DOHH2 (cell line): ENCODE measurements around the gene KIAA0930.

Source experiments
- H3F3A ChIP-seq: fragments of 200-600 bp; sonication (generic), shearing (Covaris generic); 2 replicates; pipeline ENCODE4 v1.6.0; 2016; ENCODE audit warnings: antibody characterized with exemption, mild to moderate bottlenecking; ENCODE audit not compliant: control insufficient read depth, insufficient read depth
- H3K27ac ChIP-seq: fragments of 200-600 bp; sonication (generic); 2 replicates; pipeline ENCODE4 v1.5.1; 2014; ENCODE audit warnings: low read depth, mild to moderate bottlenecking, low read length, moderate library complexity
- H3K27me3 ChIP-seq: fragments of 200-600 bp; sonication (generic); 2 replicates; pipeline ENCODE4 v1.6.1; 2014; ENCODE audit warnings: mild to moderate bottlenecking, low read length, mixed read lengths; ENCODE audit not compliant: control insufficient read depth
- H3K36me3 ChIP-seq: fragments of 200-600 bp; sonication (generic); 2 replicates; pipeline ENCODE4 v1.6.1; 2014; ENCODE audit warnings: mild to moderate bottlenecking, low read length, moderate library complexity, mixed read lengths; ENCODE audit not compliant: control insufficient read depth
- H3K4me1 ChIP-seq: fragments of 200-600 bp; sonication (generic); 2 replicates; pipeline ENCODE4 v1.6.1; 2014; ENCODE audit warnings: mild to moderate bottlenecking, low read length, mixed read lengths; ENCODE audit not compliant: control insufficient read depth
- H3K4me2 ChIP-seq: fragments of 200-600 bp; sonication (generic); 2 replicates; pipeline ENCODE4 v1.6.0; 2014; ENCODE audit warnings: mild to moderate bottlenecking, low read length, moderate library complexity
- H3K4me3 ChIP-seq: fragments of 200-600 bp; sonication (generic); 2 replicates; pipeline ENCODE4 v1.5.1; 2014; ENCODE audit warnings: mild to moderate bottlenecking, low read length, mixed read lengths
- H3K79me2 ChIP-seq: fragments of 200-600 bp; sonication (generic); 2 replicates; pipeline ENCODE4 v1.6.1; 2014; ENCODE audit warnings: mild to moderate bottlenecking, low read length, mixed read lengths; ENCODE audit not compliant: control insufficient read depth
- H3K9me2 ChIP-seq: fragments of 200-600 bp; sonication (generic); replicated peaks from 2 replicates; pipeline ENCODE4 v1.6.1; 2014; ENCODE audit warnings: mild to moderate bottlenecking, low read length, mixed read lengths; ENCODE audit not compliant: control insufficient read depth
- H3K9me3 ChIP-seq: fragments of 200-600 bp; sonication (generic); 2 replicates; pipeline ENCODE4 v1.6.1; 2014; ENCODE audit warnings: antibody characterized with exemption, low read length, mixed read lengths; ENCODE audit not compliant: control insufficient read depth, insufficient read depth
- H4K20me1 ChIP-seq: fragments of 200-600 bp; sonication (generic); 2 replicates; pipeline ENCODE4 v1.6.0; 2014; ENCODE audit warnings: low read depth, mild to moderate bottlenecking, antibody characterized with exemption, low read length, moderate library complexity; ENCODE audit not compliant: control insufficient read depth, insufficient read depth
- EZH2phosphoT487 ChIP-seq: fragments of 200-600 bp; sonication (generic); IDR thresholded peaks from 2 replicates; pipeline ENCODE4 v1.6.1; 2017; ENCODE audit warnings: borderline replicate concordance, mild to moderate bottlenecking, antibody characterized with exemption, low read length, moderate library complexity, mixed read lengths
- TF ChIP-seq, protein P1 (sequence below): fragments of 200-600 bp; sonication (generic); IDR thresholded peaks from one replicate; pipeline ENCODE4 v1.5.1; 2014; ENCODE audit warnings: antibody characterized with exemption, mild to moderate bottlenecking, low read depth, low read length; ENCODE audit not compliant: poor library complexity, severe bottlenecking

KIAA0930 gene

GRCh38 chr22:45239681-45240051, 1.0 kb downstream of the KIAA0930 start:
- peaks cover 22% of the 10 kb centered on the region for H4K20me1 ChIP-seq
- no peaks in the 10 kb centered on the region for H3K27me3 ChIP-seq
- H3K4me2 ChIP-seq, result peak overlapping the region; percentile 97
- H3K4me3 ChIP-seq, result peak overlapping the region; percentile 80
- no peaks in the 10 kb centered on the region for H3K9me2 ChIP-seq
- TF ChIP-seq, protein P1, sequence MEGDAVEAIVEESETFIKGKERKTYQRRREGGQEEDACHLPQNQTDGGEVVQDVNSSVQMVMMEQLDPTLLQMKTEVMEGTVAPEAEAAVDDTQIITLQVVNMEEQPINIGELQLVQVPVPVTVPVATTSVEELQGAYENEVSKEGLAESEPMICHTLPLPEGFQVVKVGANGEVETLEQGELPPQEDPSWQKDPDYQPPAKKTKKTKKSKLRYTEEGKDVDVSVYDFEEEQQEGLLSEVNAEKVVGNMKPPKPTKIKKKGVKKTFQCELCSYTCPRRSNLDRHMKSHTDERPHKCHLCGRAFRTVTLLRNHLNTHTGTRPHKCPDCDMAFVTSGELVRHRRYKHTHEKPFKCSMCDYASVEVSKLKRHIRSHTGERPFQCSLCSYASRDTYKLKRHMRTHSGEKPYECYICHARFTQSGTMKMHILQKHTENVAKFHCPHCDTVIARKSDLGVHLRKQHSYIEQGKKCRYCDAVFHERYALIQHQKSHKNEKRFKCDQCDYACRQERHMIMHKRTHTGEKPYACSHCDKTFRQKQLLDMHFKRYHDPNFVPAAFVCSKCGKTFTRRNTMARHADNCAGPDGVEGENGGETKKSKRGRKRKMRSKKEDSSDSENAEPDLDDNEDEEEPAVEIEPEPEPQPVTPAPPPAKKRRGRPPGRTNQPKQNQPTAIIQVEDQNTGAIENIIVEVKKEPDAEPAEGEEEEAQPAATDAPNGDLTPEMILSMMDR, result no peak
- no peak for TF ChIP-seq EZH2phosphoT487
- H3K4me1 ChIP-seq, result peaks cover 63% of the 10 kb centered on the region
- peaks cover 7% of the 10 kb centered on the region; the same call in 1 of the 2 replicates for H3F3A ChIP-seq
- peaks cover 52% of the 10 kb centered on the region for H3K79me2 ChIP-seq
- H3K27ac ChIP-seq, result peak overlapping the region; percentile 19; the same call in 1 of the 2 replicates
- no peaks in the 10 kb centered on the region for H3K9me3 ChIP-seq
- peaks cover 34% of the 10 kb centered on the region for H3K36me3 ChIP-seq

DNA sequence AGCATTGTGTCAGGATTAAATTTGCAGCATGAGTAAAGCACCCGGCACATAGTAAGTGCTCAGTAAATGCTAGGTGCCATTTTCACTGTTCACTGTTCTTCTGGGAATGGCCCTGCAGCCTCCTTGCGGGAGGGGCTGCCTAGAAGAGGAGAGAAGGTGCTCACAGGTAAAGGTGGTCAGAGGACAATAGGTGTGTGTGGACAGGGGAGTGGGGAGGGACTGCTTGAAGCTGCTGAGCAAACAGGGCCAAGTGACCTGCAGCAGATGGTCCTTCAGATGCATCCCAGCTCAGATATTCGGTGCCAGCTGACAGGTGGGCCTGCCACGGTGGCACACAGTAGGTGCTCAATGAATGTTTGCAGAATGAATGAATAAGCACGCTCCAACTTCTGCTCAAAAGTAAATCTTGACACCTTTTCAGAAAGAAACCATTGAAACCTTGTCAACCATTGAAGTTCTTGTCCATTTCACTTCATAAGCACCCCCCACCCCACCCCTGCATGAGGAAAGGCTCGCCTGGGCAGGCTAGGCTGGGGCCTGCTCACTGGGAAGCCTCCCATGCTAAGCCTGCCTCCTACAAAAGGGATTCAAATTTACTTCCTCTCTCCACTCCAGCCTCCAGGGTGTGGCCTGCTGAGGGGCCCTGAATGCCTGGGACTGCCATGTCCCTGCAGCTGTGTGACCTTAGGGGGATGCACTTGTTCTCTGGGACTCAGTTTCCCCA, 1.6 kb downstream of the KIAA0930 start:
- H3K4me3 ChIP-seq, result peak overlapping the region; percentile 80
- 0 out of 2 replicates have a peak overlapping the region, but pooled peaks have one; percentile 19 for H3K27ac ChIP-seq
- TF ChIP-seq, protein P1, result no peak
- no peak for TF ChIP-seq EZH2phosphoT487
- H4K20me1 ChIP-seq, result peaks cover 22% of the 10 kb centered on the region
- H3K27me3 ChIP-seq, result no peaks in the 10 kb centered on the region
- H3K9me2 ChIP-seq, result no peaks in the 10 kb centered on the region
- H3F3A ChIP-seq, result peaks cover 7% of the 10 kb centered on the region; the same call in 1 of the 2 replicates
- peaks cover 58% of the 10 kb centered on the region for H3K79me2 ChIP-seq
- peaks cover 39% of the 10 kb centered on the region for H3K36me3 ChIP-seq
- H3K4me1 ChIP-seq, result peaks cover 67% of the 10 kb centered on the region
- H3K4me2 ChIP-seq, result peak overlapping the region; percentile 97
- no peaks in the 10 kb centered on the region for H3K9me3 ChIP-seq

DNA sequence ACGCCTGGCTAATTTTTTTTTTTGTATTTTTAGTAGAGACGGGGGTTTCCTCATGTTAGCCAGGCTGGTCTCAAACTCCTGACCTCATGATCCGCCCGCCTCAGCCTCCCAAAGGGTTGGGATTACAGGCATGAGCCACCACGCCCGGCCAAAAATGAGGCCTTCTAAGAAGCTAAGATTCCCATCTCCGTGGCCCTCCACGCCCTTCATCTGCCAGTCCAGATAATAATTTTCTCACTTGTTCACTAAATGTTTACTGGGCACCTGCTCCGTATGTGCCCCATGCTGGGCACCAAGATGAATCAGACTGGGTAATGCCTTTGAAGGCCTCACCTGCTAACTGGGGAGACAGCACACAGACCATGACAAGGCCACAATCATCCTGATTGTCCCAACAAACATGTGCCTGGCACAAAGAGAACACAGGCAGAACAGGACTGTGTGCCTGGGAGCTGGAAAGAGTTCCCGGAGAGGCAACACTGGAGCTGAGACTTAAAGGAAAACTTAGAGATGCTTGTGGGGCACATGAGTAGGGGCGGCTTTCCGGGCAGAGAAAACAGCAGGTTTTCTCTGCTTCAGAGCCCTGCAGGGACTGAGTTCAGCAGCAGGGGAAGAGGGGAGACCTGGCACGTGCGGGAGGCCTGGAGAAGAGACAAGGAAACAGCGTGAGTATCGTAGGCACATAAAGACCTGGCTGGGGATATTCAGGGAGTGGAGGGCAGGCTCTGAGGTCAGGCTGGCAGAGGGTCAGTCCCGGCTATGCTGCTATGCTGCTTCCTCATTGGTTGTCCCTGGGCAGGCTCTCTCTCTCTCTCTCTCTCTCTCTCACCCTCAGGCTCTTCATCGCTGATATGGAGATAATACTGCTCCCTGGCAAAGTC, 2.4 kb downstream of the KIAA0930 start:
- Histone ChIP-seq H3K27me3 (no peaks in the 10 kb centered on the region), H3K4me2 (peak overlapping the region; percentile 97), H3K27ac (no peak overlapping the region), H3K4me1 (peaks cover 67% of the 10 kb centered on the region), H3K9me3 (no peaks in the 10 kb centered on the region), H3K79me2 (peaks cover 66% of the 10 kb centered on the region), H3K4me3 (0 out of 2 replicates have a peak overlapping the region, but pooled peaks have one; percentile 12), H3K9me2 (no peaks in the 10 kb centered on the region), H3K36me3 (peaks cover 46% of the 10 kb centered on the region), H3F3A (peaks cover 7% of the 10 kb centered on the region; the same call in 1 of the 2 replicates), H4K20me1 (peaks cover 22% of the 10 kb centered on the region)
- TF ChIP-seq, protein P1, result no peak
- TF ChIP-seq EZH2phosphoT487, result no peak
